Memory B cell (primary cell): ENCODE measurements around the gene TAF1D.
"Not testable (repeated sequence)": the region's sequence is repeated elsewhere in the genome, so short reads cannot be mapped to it uniquely, and the experiment has no call there.

ENCODE experiments used
- ATAC-seq: fragments of 150-1000 bp; cut with Tn5 transposase; 2 replicates; pipeline ENCODE4 v1.10.0; 2021; ENCODE audit warnings: low read depth, mild to moderate bottlenecking, moderate library complexity
- DNase-seq, 2 donors: peaks; one replicate each; pipeline ENCODE4 v3.0.0; 2022; ENCODE audit warnings: low spot score in 2 of 2
- H3K27ac Mint-ChIP-seq: one replicate; pipeline ENCODE4 v1.8.0; 2022; ENCODE audit warnings: mild to moderate bottlenecking, moderate library complexity, mixed read lengths
- H3K27me3 Mint-ChIP-seq: one replicate; pipeline ENCODE4 v1.8.0; 2022; ENCODE audit warnings: mixed read lengths
- H3K36me3 Mint-ChIP-seq: one replicate; pipeline ENCODE4 v1.8.0; 2022; ENCODE audit warnings: mild to moderate bottlenecking, mixed read lengths
- H3K4me1 Mint-ChIP-seq: one replicate; pipeline ENCODE4 v1.8.0; 2022; ENCODE audit warnings: mixed read lengths
- H3K4me3 Mint-ChIP-seq: one replicate; pipeline ENCODE4 v1.8.0; 2022; ENCODE audit warnings: mild to moderate bottlenecking, moderate library complexity, mixed read lengths
- H3K9me3 Mint-ChIP-seq: one replicate; pipeline ENCODE4 v1.8.0; 2022; ENCODE audit warnings: mixed read lengths

Gene TAF1D

GRCh38 chr11:93741094-93741881 is at the start of gene TAF1D, which contains the start of gene C11orf54:
Gene TAF1D, minus strand, starts transcription at chr11:93741495. Its CDS starts 2,191 bp downstream, at chr11:93739304.
Gene C11orf54, plus strand, starts transcription at chr11:93741672. Its CDS starts 5,722 bp downstream, at chr11:93747394.
- DNase-seq (peak; percentile 91 to 97), ATAC-seq (peak; percentile 84)
- H3K36me3 Mint-ChIP-seq = peaks cover 25% of the 10 kb centered on the region
- no peaks in the 10 kb centered on the region for H3K27me3 Mint-ChIP-seq
- H3K9me3 Mint-ChIP-seq = no peaks in the 10 kb centered on the region
- peak within 1 kb of the TSS; percentile 98 for H3K4me3 Mint-ChIP-seq
- peaks cover 25% of the 10 kb centered on the region for H3K4me1 Mint-ChIP-seq
- peak within 1 kb of the TSS; percentile 98 for H3K27ac Mint-ChIP-seq

GRCh38 chr11:93784935-93785360 is 43.7 kb upstream of the TAF1D start:
- DNase-seq = peak in 1 of 2 donors; percentile 2

GRCh38 chr11:93784145-93784934 is 43.0 kb upstream of the TAF1D start, which contains the start of gene MED17:
Gene MED17, plus strand, starts transcription at chr11:93784282. Its CDS starts 232 bp downstream, at chr11:93784514.
- H3K9me3 Mint-ChIP-seq = no peaks in the 10 kb centered on the region
- DNase-seq = peak; percentile 70 to 71
- H3K4me1 Mint-ChIP-seq = peaks cover 28% of the 10 kb centered on the region
- H3K27me3 Mint-ChIP-seq = no peaks in the 10 kb centered on the region
- ATAC-seq = peak; percentile 90
- H3K36me3 Mint-ChIP-seq = peaks cover 3% of the 10 kb centered on the region
- peak within 1 kb of the TSS; percentile 91 for H3K4me3 Mint-ChIP-seq
- H3K27ac Mint-ChIP-seq = peak within 1 kb of the TSS; percentile 95

More at GRCh38 chr11:93784935-93785360, 43.7 kb upstream of the TAF1D start:
- ATAC-seq = peak; percentile 23
- Mint-ChIP-seq H3K4me1 (peaks cover 28% of the 10 kb centered on the region), H3K27ac (peak overlapping the region; percentile 95), H3K27me3 (no peaks in the 10 kb centered on the region), H3K36me3 (peaks cover 3% of the 10 kb centered on the region), H3K9me3 (no peaks in the 10 kb centered on the region), H3K4me3 (peak overlapping the region; percentile 91)

DNA sequence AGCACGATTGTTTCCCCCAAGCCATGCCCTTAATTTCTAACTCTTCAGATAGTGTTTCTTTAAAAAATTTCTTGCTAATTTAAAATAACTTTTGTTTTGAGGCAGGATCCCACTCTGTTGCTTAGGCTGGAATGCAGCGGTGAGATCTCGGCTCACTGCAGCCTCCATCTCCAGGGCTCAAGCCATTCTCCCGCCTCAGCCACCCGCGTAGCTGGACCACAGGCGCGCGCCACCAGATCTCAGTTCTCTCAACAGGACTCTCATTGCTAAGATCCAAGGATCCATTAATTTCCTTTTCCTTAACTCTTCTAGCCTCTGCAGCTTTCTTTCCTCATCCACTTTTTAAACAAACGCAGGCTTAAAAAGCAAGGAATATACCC is 42.5 kb upstream of the TAF1D start:
- DNase-seq (no peak), ATAC-seq (peak; percentile 22)
- H3K4me3 Mint-ChIP-seq = peak overlapping the region; percentile 91
- peaks cover 1% of the 10 kb centered on the region for H3K36me3 Mint-ChIP-seq
- peak overlapping the region; percentile 95 for H3K27ac Mint-ChIP-seq
- peaks cover 28% of the 10 kb centered on the region for H3K4me1 Mint-ChIP-seq
- H3K9me3 Mint-ChIP-seq = no peaks in the 10 kb centered on the region
- H3K27me3 Mint-ChIP-seq = no peaks in the 10 kb centered on the region

- Mint-ChIP-seq H3K4me3 (peak overlapping the region; percentile 91), H3K27ac (no peak overlapping the region), H3K36me3 (peaks cover 1% of the 10 kb centered on the region), H3K4me1 (peaks cover 28% of the 10 kb centered on the region), H3K27me3 (no peaks in the 10 kb centered on the region), H3K9me3 (no peaks in the 10 kb centered on the region)
- ATAC-seq = no peak
- no peak for DNase-seq
Observed at GRCh38 chr11:93783362-93783761, 42.1 kb upstream of the TAF1D start.

DNA sequence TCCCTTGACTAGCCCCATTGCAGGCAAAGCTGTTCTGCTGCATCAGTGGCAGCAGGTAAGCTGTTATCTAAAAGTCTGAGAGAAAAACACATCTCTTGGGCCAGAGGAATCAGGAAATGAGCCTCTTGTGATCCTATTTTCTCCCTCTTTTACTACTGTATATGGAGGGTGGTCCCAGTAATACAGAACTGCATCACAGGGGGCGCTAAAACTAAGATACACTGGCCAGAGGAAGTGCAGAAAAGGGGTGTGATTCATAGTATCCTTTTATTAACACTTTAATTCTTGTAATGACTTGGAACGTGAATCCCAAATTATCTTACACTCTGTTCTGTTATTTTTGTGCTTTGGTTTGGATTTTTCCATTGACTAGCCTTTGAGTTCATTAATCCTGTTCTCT is 34.0 kb upstream of the TAF1D start:
- H3K9me3 Mint-ChIP-seq = no peaks in the 10 kb centered on the region
- no peak for ATAC-seq
- H3K36me3 Mint-ChIP-seq = peaks cover 1% of the 10 kb centered on the region
- DNase-seq = no peak
- no peaks in the 10 kb centered on the region for H3K27me3 Mint-ChIP-seq
- H3K4me3 Mint-ChIP-seq = no peak overlapping the region
- no peak overlapping the region for H3K27ac Mint-ChIP-seq
- H3K4me1 Mint-ChIP-seq = peaks cover 2% of the 10 kb centered on the region

- not testable (repeated sequence) for H3K4me3 Mint-ChIP-seq, ATAC-seq, H3K4me1 Mint-ChIP-seq, DNase-seq, H3K9me3 Mint-ChIP-seq, H3K36me3 Mint-ChIP-seq, H3K27me3 Mint-ChIP-seq, H3K27ac Mint-ChIP-seq
Observed at GRCh38 chr11:93774560-93774959, 33.3 kb upstream of the TAF1D start.

GRCh38 chr11:93773601-93774200 is 32.4 kb upstream of the TAF1D start:
- H3K27me3 Mint-ChIP-seq = no peaks in the 10 kb centered on the region
- no peak for ATAC-seq
- H3K27ac Mint-ChIP-seq = no peak overlapping the region
- no peak for DNase-seq
- H3K4me1 Mint-ChIP-seq = peaks cover 2% of the 10 kb centered on the region
- H3K9me3 Mint-ChIP-seq = no peaks in the 10 kb centered on the region
- H3K4me3 Mint-ChIP-seq = no peak overlapping the region
- H3K36me3 Mint-ChIP-seq = peaks cover 1% of the 10 kb centered on the region

GRCh38 chr11:93773045-93773477 is 31.8 kb upstream of the TAF1D start:
- Mint-ChIP-seq H3K4me1 (peaks cover 2% of the 10 kb centered on the region), H3K4me3 (no peak overlapping the region), H3K9me3 (no peaks in the 10 kb centered on the region), H3K36me3 (peaks cover 2% of the 10 kb centered on the region), H3K27me3 (no peaks in the 10 kb centered on the region), H3K27ac (no peak overlapping the region)
- no peak for DNase-seq
- no peak for ATAC-seq

DNA sequence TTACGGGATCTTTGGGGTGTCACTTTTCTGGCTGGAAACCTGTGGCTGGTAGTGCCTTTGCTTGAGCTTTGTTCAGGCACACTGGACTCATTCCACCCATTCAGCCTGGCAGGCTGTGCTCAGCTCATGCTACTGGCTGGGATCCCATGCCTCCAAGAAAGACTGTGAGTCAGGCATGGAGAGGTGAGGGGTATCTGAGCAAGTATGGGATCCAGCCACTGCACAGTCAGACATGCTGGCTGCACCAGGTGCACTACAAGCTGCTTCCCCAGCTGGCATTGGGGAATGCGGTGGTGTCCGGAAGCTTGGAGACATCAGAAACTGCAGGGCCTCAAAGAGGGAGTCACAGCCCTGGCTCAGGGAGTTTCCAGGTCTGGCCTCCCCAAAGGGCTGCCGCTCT is 30.8 kb upstream of the TAF1D start:
- DNase-seq = no peak
- H3K27me3 Mint-ChIP-seq = no peaks in the 10 kb centered on the region

GRCh38 chr11:93770160-93770559 is 28.9 kb upstream of the TAF1D start:
- no peaks in the 10 kb centered on the region for H3K27me3 Mint-ChIP-seq
- H3K9me3 Mint-ChIP-seq = peaks cover 1% of the 10 kb centered on the region
- H3K4me1 Mint-ChIP-seq = peaks cover 2% of the 10 kb centered on the region
- peaks cover 4% of the 10 kb centered on the region for H3K36me3 Mint-ChIP-seq
- H3K4me3 Mint-ChIP-seq = no peak overlapping the region
- DNase-seq (no peak), ATAC-seq (no peak)
- no peak overlapping the region for H3K27ac Mint-ChIP-seq

More for the DNA sequence above, 30.8 kb upstream of the TAF1D start:
- peaks cover 2% of the 10 kb centered on the region for H3K4me1 Mint-ChIP-seq
- H3K27ac Mint-ChIP-seq = no peak overlapping the region
- no peaks in the 10 kb centered on the region for H3K9me3 Mint-ChIP-seq
- peaks cover 4% of the 10 kb centered on the region for H3K36me3 Mint-ChIP-seq
- ATAC-seq = no peak
- no peak overlapping the region for H3K4me3 Mint-ChIP-seq

DNA sequence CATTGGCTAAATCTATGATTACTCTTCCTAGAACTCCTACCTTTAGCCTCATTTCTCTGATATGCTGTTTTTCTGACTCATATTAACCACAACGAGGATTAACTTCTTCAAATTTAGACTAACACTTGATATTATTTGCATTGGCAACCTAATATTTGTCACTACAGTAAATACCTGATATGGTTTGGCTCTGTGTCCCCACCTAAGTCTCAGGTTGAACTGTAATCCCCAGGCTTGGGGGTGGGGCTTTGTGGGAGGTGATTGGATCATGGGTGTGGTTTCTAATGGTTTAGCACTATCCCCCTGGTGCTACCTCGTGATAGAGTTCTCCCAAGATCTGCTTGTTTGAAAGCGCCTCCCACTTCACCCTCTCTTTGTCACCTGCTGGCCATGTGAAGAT is 25.7 kb upstream of the TAF1D start:
- no peak for ATAC-seq
- peaks cover 10% of the 10 kb centered on the region for H3K36me3 Mint-ChIP-seq
- H3K4me3 Mint-ChIP-seq = no peak overlapping the region
- H3K9me3 Mint-ChIP-seq = peaks cover 1% of the 10 kb centered on the region
- H3K27me3 Mint-ChIP-seq = no peaks in the 10 kb centered on the region
- H3K27ac Mint-ChIP-seq = no peak overlapping the region
- no peaks in the 10 kb centered on the region for H3K4me1 Mint-ChIP-seq
- DNase-seq = no peak

DNA sequence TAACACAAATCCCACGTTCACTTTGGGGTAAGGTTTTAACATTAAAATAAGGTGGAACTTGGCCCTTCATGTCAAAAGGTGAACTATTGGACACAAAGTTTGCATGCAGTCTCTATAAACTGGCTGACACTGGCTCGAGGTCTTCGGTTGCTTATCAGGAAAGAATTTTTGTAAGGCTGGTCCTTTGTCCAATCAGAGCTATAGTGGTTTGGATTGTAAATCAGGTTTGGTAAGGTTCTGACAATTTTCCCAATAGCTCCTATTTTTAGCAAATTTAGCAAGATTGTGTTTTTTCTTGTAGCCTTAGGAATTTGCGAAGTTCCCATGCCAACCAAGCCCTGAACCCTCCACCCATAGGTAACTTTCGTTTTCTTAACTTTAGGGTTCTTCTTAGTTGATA is 25.2 kb upstream of the TAF1D start:
- DNase-seq (no peak), ATAC-seq (no peak)
- Mint-ChIP-seq H3K4me3 (no peak overlapping the region), H3K27ac (no peak overlapping the region), H3K9me3 (peaks cover 1% of the 10 kb centered on the region), H3K27me3 (no peaks in the 10 kb centered on the region), H3K36me3 (peaks cover 10% of the 10 kb centered on the region), H3K4me1 (no peaks in the 10 kb centered on the region)

DNA sequence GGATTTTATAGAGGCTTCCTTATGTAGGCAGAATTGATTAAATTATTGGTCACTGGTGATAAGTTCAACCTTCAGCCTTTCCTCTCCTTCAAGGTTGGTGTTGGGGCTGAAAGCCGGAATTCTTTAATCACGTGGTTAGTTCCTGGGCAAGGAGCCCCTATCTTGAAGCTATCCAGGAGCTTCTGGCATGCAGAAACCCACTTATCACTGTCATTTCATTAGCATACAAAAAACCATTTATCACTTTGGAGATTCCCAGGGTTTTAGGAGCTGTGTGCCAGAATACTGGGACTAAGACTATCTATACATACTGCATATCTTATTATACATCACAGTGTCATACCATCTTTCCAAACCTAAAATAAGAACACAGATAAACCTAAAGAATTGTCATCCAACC is 24.3 kb upstream of the TAF1D start:
- Mint-ChIP-seq H3K4me1 (no peaks in the 10 kb centered on the region), H3K27me3 (no peaks in the 10 kb centered on the region), H3K36me3 (peaks cover 11% of the 10 kb centered on the region), H3K27ac (no peak overlapping the region), H3K9me3 (peaks cover 1% of the 10 kb centered on the region), H3K4me3 (no peak overlapping the region)
- ATAC-seq = no peak
- DNase-seq = no peak
